SK-N-SH (cell line): ENCODE measurements around the gene KLHDC8B.
"Not testable (repeated sequence)": the region's sequence is repeated elsewhere in the genome, so short reads cannot be mapped to it uniquely, and the experiment has no call there.

ENCODE experiments used
- TAF1 ChIP-seq: IDR thresholded peaks from 2 replicates; pipeline ENCODE4 v1.6.1; 2012; ENCODE audit warnings: low read depth, mild to moderate bottlenecking, low read length, moderate library complexity, borderline replicate concordance
- TF ChIP-seq, protein P1 (sequence below): fragments of 200-600 bp; sonication (generic); IDR thresholded peaks from 2 replicates; pipeline ENCODE4 v1.6.1; 2017; ENCODE audit warnings: antibody characterized with exemption, mild to moderate bottlenecking, moderate library complexity

DNA sequence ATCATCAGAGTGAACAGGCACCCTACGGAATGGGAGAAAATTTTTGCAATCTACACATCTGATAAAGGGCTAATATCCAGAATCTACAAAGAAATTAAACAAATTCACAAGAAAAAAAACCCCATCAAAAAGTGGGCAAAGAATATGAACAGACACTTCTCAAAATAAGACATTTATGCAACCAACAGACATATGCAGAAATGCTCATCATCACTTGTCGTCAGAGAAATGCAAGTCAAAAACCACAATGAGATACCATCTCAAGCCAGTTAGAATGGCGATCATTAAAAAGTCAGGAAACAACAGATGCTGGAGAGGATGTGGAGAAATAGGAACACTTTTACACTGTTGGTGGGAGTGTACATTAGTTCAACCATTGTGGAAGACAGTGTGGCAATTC is 45.3 kb downstream of the KLHDC8B start:
- TF ChIP-seq TAF1 = not testable (repeated sequence)
- TF ChIP-seq, protein P1, sequence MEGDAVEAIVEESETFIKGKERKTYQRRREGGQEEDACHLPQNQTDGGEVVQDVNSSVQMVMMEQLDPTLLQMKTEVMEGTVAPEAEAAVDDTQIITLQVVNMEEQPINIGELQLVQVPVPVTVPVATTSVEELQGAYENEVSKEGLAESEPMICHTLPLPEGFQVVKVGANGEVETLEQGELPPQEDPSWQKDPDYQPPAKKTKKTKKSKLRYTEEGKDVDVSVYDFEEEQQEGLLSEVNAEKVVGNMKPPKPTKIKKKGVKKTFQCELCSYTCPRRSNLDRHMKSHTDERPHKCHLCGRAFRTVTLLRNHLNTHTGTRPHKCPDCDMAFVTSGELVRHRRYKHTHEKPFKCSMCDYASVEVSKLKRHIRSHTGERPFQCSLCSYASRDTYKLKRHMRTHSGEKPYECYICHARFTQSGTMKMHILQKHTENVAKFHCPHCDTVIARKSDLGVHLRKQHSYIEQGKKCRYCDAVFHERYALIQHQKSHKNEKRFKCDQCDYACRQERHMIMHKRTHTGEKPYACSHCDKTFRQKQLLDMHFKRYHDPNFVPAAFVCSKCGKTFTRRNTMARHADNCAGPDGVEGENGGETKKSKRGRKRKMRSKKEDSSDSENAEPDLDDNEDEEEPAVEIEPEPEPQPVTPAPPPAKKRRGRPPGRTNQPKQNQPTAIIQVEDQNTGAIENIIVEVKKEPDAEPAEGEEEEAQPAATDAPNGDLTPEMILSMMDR = not testable (repeated sequence)
